GM19238 (cell line): ENCODE results near the gene DMRTB1.

Experiments
- DNase-seq: peaks from one replicate; pipeline ENCODE4 v3.0.0; 2011; ENCODE audit warnings: low spot score; ENCODE audit not compliant: insufficient read length

DMRTB1 gene

DNA sequence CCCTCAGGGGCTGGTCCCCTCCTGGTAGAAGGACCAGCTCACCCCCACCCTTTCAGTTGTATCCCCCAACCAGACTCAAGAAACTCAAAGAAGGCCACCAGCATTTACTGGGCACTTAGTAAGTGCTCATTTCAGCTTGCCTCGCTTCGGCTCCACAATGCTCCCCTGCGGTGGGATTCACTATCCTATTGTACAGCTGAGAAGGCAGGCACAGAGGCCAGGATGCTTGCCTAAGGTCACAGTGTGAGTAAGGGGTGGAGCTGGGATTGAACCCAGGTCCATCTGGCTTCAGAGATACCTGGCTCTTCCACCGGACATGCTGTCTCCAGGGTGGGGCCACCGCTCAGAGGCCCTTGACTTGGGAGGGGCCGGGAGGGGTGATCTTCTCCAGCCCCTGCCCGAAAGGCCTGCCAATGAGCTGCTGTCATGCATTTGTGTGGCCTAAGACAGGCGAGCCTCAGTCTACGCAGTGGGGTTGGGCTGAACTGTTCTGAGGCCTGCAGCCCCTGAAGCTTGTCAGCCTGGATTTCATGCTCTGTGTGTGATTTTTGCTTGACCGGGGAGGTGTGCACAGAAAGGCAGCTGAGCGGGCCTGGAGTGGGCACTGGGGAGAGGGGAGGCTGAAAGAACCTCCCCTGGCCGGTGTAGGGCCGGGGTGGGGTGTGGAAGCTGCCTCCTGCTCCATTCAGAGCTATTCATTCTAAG lies 48.1 kb downstream of the DMRTB1 start:
- no peak for DNase-seq

GRCh38 chr1:53508056-53508990 lies 49.1 kb downstream of the DMRTB1 start:
- no peak for DNase-seq

- no peak for DNase-seq
Measured at GRCh38 chr1:53508991-53509666, 49.9 kb downstream of the DMRTB1 start.

DNA sequence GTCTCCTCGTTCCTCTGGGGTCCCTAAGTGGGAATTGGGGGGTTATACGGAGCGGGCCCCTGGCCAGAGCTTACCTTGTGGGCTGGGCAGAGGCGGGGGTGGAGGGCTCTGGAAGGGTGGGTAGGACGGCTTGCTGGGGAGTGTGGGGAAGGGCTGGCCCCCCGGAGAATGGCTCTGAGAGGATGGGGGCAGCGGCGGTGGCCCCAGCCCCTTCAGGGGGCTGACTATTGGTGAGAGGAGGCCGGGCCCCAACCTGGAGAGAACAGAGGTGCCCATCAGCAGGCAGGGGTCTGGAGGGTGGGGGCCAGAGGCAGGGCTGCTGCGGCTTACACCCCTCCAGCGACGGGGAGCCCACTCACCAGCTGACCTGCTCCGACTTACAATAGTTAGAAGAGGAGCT lies 50.6 kb downstream of the DMRTB1 start:
- no peak for DNase-seq

- DNase-seq, result no peak
Measured at GRCh38 chr1:53510215-53510614, 51.0 kb downstream of the DMRTB1 start.

- no peak for DNase-seq
Measured at GRCh38 chr1:53511323-53511932, 52.2 kb downstream of the DMRTB1 start.

DNA sequence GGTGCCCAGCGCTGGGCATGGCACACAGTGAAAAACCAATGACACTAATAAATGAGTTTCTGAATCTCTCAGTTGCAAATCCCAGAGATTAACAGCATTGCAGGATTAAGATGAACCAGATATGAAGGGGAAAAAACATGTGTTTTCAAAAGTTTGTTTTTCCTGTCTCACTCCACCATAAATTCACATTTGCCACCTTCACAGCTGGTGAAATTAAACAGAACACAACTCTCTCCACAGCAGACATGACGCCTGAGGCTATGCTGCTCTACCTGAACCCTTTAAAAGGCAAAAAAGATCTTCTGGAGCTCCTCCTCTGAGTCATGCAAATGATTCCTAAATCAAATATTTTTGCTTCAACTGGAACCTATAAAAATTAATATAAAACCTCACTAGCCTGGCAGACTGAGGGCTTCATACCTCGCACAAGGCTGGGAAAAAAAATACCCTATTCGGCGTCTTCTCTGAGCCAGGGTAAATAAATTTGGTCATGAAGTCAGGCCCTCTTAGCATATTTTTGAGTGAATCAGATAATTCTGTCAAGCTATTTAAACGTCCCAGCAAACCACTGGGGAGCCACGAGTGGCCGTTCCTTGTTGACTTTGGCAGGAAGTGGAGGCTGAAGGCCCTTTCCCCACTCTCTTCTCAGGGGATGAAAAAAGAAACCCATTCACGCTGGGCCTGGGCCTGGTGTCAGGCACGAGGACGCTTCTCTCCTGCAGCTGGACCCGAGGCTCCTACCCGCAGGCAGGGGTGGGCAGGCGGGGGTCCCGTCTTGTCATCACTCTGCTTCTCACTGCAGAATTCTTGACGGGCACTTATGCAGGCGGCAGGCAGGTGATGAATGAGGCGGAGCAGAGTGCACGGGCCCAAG lies 53.0 kb downstream of the DMRTB1 start:
- no peak for DNase-seq

GRCh38 chr1:53512807-53513755 lies 53.9 kb downstream of the DMRTB1 start:
- no peak for DNase-seq

GRCh38 chr1:53513846-53514245 lies 54.6 kb downstream of the DMRTB1 start:
- no peak for DNase-seq

DNA sequence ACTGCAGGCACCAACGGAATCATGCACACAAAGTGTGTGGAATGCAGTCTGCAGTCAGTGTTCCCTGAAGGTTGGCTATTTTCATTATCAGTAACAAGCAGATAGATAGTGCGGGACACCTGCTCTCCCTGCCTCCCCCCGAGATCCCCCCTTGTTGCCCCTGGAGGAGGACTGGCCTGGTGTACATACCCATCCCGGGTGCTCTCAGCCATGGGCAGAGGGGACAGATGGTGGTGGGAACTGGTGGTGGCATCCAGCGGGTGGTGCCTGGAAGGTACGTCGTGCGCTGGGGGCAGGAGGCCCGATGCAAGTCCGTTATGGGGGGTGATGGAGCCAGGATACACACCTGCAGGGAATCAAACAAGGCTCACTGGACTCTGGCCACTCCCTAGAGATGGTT lies 55.2 kb downstream of the DMRTB1 start:
- DNase-seq, result no peak

DNA sequence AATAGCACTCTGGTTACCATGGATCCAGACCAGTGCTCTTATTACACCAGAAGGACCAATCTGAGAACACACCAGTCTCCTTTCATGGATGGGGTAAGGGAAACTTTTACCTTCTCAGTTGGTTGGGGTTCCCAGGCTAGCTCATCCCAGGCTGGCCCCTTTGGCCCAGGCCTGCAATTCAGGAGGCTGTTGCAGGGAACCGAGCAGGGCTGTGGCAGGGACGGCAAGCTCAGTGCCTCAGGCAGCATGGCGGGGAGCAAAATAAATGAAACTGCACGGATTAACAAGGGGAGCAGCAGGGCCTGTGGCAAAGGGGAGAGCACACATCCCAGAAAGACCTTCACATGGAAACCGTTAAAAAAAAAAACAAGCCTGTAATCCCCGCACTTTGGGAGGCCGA lies 57.0 kb downstream of the DMRTB1 start:
- no peak for DNase-seq
